Spinal cord (tissue), 10 donors: Measurements from ENCODE around the gene DUOXA2. TPM values are rescaled to one million over a fixed set of nuclear protein-coding genes. Genes with fewer than 3 reads are reported as not detected.

ENCODE experiments used
- DNase-seq, 6 donors: peaks; one replicate each; pipeline versions ENCODE4 v3.0.0 to v3.0.0-alpha.2; 2013 to 2015; ENCODE audit warnings: low spot score in 6 of 6, low read depth in 4 of 6
- H3K27ac ChIP-seq: one replicate; pipeline ENCODE4 v1.5.1; 2013; ENCODE audit warnings: low read depth, low read length, control low read depth
- H3K27me3 ChIP-seq: one replicate; pipeline ENCODE4 v1.6.1; 2013; ENCODE audit warnings: low read length; ENCODE audit not compliant: control insufficient read depth, insufficient read depth
- H3K36me3 ChIP-seq: one replicate; pipeline ENCODE4 v1.6.1; 2013; ENCODE audit warnings: low read length; ENCODE audit not compliant: control insufficient read depth, insufficient read depth
- H3K4me1 ChIP-seq: one replicate; pipeline ENCODE4 v1.6.1; 2013; ENCODE audit warnings: low read length; ENCODE audit not compliant: control insufficient read depth, insufficient read depth
- H3K4me3 ChIP-seq: one replicate; pipeline ENCODE4 v1.5.1; 2013; ENCODE audit warnings: low read depth, low read length, control low read depth
- H3K9me3 ChIP-seq: one replicate; pipeline ENCODE4 v1.6.1; 2013; ENCODE audit warnings: low read length; ENCODE audit not compliant: control insufficient read depth, insufficient read depth
- WGBS: methylation state at CpG from one replicate; pipeline ENCODE4 v1.1.5; 2013; ENCODE audit warnings: missing lambda C conversion rate; ENCODE audit not compliant: insufficient coverage; 5-methylcytosine and 5-hydroxymethylcytosine counted together
- polyA plus RNA-seq, 2 donors: library from polyadenylated mRNA; unstranded; fragments of 120-200 nt; gene quantifications; one replicate each; pipeline ENCODE4 v1.2.1, GENCODE V29; 2013; ENCODE audit not compliant: insufficient read length in 2 of 2
- total RNA-seq, 2 donors: library from RNA; depleted of rRNA in 1 of 2; stranded (reverse); fragments of 120-200 nt in 1 of 2; fragments of >200 nt in 1 of 2; gene quantifications; one replicate each; pipeline versions ENCODE4 v1.2.3 to v1.2.4, GENCODE V29; 2013 to 2014
- donor health status: healthy.

The DUOXA2 gene
- total and polyA plus RNA-seq, 4 donors: 0.11 TPM; not detected in 3

DNA sequence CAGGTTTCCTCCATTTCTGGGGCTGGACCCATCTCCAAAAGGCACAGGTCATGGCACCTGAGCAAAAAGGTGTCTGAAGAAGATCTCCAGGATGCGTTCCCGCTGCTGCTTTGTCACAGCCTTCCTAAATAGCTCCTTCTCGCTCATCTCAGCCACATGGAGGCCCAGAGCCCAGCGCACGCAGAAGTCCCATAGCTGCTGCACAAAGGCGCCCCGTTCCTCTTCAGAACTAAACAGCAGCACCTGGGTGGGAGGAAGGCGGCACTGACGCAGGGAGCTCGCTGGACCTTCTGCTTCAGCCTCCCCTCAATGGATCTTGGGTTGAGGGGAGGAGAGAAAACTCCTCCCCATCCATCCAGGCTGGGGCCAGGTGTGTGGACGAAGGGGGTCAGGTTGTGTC is 8.5 kb upstream of the DUOXA2 start:
- H3K36me3 ChIP-seq: no peaks in the 10 kb centered on the region
- H3K4me3 ChIP-seq: no peak overlapping the region
- DNase-seq: no peak
- no peaks in the 10 kb centered on the region for H3K9me3 ChIP-seq
- 95% methylated on average over 5 of the region's 11 CpGs for WGBS
- no peak overlapping the region for H3K27ac ChIP-seq
- H3K4me1 ChIP-seq: no peaks in the 10 kb centered on the region
- peaks cover 24% of the 10 kb centered on the region for H3K27me3 ChIP-seq

DNA sequence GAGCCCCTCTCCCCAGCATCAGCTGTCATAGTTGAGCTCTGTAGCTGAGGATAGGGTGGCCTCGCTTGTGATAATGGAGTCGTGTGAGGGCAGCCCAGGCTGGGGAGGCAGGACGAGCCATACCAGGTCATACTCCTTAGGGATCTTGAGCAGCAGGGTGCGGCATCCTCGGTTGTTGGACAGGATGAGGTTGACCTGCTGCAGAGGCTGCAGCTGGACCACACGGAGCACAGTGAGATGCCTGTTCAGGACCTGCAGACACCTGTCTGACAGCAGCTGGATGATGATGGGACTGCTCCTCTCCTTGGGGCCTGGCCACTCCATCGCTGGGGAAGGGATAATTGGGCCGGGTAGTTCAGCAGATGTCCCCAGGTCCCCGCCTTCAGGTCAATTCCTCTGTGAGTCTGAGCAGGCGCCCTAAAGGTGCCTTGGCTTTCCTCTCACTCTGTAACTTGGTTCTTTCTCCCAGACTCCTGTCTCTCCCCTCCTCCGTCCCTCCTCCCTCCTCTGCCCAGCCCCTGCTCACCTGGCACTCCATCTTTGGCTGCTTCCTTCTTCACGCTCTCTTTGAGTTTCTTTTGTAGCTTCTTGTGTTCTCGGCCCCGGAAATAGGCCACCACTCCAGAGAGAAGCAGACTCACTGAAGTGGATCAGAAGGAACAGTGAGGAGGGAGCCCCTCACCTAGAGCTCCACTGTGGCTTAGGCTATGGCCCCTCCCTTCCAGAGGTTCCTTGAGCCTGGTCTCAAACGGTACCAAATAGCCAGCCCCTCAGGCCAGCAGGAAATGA is 7.9 kb upstream of the DUOXA2 start:
- WGBS: 71% methylated on average over 12 of the region's 15 CpGs
- H3K36me3 ChIP-seq: no peaks in the 10 kb centered on the region
- H3K9me3 ChIP-seq: no peaks in the 10 kb centered on the region
- H3K4me3 ChIP-seq: no peak overlapping the region
- no peak for DNase-seq
- H3K27ac ChIP-seq: no peak overlapping the region
- H3K4me1 ChIP-seq: no peaks in the 10 kb centered on the region
- H3K27me3 ChIP-seq: peaks cover 27% of the 10 kb centered on the region

DNA sequence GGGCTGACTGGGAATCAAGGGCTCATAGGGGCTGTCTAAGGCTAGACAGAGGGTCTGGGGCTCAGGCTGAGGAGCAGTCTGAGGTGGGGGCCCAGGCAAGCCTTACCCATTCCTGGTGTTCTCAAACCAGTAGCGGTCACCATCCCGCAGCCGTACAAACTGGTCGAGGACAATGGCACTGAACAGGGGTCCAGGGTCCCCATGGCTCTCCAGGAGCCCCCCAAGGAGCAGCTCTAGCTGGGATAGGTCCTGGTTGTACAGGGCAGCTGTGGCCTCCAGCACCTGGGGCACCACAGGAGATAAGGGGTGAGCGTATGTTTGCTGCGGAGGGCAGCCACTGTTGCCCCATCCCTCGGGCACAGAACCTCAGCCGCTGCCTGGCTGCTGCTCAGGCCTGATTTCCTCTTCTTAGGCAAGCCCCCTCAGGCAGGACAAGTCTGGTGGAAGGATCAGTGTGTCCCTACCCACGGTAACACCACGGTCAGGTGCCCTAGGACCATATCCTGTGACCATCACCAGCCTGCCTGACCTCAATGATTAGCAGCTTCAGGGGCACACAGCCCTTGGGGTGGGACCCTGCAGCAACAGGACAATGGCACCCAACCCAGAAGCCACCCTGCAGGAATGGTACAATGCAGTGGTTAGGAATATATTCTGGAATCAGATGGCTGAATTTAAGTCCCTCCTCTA is 6.0 kb upstream of the DUOXA2 start:
- H3K27me3 ChIP-seq: peaks cover 43% of the 10 kb centered on the region

DNA sequence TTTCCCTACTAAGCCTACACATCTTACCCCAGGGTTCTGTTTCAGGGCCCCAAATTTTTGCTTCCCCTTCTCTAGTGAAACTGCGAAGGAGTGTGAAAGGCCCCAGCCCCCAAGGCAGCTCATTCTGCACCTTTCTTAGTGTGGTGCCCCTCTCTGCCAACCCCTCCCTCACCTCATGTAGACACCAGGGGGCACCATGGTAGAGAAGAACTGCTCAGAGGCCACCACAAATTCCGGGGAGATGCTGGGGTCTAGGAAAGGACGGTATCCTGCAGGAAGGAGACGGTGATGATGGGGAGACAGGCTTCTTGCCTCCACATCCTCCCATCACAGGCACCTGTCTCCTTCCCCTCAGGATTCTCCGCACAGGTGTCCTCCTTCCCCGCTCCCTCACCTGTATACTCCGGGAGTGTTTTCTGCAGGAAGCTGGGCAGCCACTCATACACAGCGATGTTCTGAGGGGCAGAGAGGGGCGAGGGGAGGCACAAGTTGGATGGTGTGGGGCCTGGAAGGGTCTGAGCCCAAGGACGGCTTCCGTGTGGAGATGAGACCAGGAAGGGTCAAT is 3.8 kb upstream of the DUOXA2 start:
- 41% methylated on average over 5 of the region's 11 CpGs for WGBS
- DNase-seq: peak in 1 of 6 donors; percentile 25
- Histone ChIP-seq H3K4me1 (peaks cover 30% of the 10 kb centered on the region), H3K36me3 (no peaks in the 10 kb centered on the region), H3K4me3 (no peak overlapping the region), H3K9me3 (no peaks in the 10 kb centered on the region), H3K27me3 (peaks cover 65% of the 10 kb centered on the region), H3K27ac (no peak overlapping the region)

More for the DNA sequence above, 6.0 kb upstream of the DUOXA2 start:
- Histone ChIP-seq H3K4me1 (peaks cover 16% of the 10 kb centered on the region), H3K27ac (no peak overlapping the region), H3K36me3 (no peaks in the 10 kb centered on the region), H3K4me3 (no peak overlapping the region), H3K9me3 (no peaks in the 10 kb centered on the region)
- 90% methylated on average over 10 of the region's 10 CpGs for WGBS
- DNase-seq: no peak

DNA sequence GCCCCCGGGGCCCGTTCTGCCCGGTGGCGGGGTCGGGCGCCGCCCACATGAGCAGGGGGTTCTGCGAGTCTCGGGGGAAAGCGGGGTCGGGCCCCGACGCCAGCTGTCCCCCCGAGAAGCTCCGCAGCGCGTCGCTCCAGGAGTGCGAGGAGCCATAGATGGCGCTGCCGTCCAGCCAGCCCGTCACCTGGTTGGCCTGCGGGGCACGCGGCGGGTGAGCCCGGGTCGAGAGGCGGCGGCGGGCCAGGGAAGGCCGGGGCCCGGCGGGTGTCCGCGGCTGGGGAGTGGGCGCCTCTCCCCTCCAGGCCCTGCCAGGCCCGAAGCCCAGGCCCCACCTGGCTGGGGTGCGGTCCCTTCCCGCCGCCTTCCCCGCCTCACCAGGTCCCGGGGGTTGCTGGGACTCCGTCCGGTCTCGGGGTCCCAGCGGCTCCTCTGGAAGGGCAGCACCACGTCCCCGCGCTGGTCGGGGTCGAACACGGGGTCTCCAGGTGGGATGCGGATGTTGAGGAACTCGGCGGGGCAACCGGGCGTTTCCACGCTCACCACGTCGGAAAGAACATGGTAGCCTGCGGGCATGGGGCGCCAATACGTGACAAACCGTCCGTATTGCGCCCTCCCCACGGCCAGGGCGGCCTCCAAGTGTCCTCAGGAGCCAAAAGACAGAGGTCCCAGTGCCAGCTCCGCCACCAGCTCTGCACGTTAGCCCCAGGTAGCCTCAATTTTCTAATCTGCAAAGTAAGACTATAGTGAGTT is 2.6 kb upstream of the DUOXA2 start:
- no peak overlapping the region for H3K27ac ChIP-seq

DNA sequence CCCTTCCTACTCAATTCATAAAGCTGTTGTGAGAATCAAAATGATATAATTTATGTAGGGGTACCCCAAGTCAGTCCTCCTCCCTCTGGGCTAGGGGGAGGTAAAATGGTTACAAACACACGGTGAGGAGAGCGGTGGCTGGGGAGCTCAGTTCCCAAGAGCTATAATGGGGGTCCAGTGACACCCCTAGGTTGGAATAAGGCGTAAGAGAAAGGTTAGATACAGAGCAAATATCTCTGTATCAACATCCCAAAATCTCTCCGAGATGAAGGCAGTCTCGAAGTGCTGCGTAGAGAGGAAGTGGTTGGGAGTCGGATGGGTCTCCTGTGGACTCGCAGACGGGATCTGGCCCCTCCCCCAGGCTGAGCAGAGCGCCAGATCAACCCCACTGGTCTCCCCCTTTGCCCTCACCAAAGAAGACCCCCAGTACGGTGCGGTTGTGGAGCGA is 2.0 kb upstream of the DUOXA2 start:
- Histone ChIP-seq H3K27ac (no peak overlapping the region), H3K9me3 (no peaks in the 10 kb centered on the region), H3K27me3 (peaks cover 84% of the 10 kb centered on the region), H3K4me3 (no peak overlapping the region), H3K4me1 (peaks cover 42% of the 10 kb centered on the region), H3K36me3 (no peaks in the 10 kb centered on the region)
- DNase-seq: no peak
- WGBS: 0% methylated on average over 8 of the region's 13 CpGs

More for the DNA sequence above, 2.6 kb upstream of the DUOXA2 start:
- peaks cover 78% of the 10 kb centered on the region for H3K27me3 ChIP-seq
- no peaks in the 10 kb centered on the region for H3K9me3 ChIP-seq
- no peaks in the 10 kb centered on the region for H3K36me3 ChIP-seq
- peaks cover 36% of the 10 kb centered on the region for H3K4me1 ChIP-seq
- whole genome bisulfite sequencing: 2% methylated on average over 68 of the region's 71 CpGs
- DNase-seq: no peak
- H3K4me3 ChIP-seq: no peak overlapping the region

DNA sequence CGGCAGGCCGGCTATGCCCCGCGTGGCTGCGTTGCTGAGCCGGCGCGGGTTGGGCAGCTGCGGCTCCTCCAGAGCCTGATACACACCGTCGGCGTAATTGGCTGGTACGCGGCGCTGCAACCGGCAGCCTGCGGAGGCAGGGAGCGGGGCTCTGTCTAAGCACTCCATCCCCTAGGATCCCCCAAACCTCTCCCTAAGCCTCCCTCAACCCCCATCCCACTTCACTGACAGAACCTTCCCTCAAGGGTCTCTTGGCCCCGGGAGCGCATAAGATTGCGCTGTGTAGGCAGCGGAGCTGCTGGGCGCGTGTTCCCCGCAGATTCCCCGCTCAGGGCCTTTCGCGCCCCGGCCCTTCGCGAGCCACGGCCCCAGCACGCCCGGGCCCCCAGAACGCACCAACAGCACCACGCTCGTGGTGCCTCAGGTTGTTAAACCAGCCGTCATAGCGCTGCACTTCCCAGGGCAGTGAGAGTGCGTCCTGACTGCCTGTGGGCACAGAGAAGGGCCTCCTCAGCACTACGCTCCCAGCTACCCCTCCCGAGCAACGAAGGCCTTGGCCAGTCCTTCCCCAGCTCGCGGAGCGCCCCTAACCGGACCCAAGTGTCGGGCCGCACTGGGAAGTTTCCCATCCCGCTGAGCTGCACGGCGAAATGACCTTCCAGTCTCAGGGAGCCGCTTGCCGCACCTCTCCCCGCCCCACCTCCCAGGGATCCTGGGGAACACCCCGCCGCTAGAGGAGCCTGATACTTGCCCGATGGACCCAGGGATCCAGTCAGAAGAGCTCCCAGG is 1.3 kb upstream of the DUOXA2 start:
- peaks cover 90% of the 10 kb centered on the region for H3K27me3 ChIP-seq
- H3K4me3 ChIP-seq: no peak overlapping the region
- H3K9me3 ChIP-seq: no peaks in the 10 kb centered on the region
- whole genome bisulfite sequencing: under 1% methylated on average over 53 of the region's 58 CpGs
- no peaks in the 10 kb centered on the region for H3K36me3 ChIP-seq
- H3K4me1 ChIP-seq: peaks cover 48% of the 10 kb centered on the region
- DNase-seq: peak in 2 of 6 donors; percentile 40 to 56
- H3K27ac ChIP-seq: no peak overlapping the region

DNA sequence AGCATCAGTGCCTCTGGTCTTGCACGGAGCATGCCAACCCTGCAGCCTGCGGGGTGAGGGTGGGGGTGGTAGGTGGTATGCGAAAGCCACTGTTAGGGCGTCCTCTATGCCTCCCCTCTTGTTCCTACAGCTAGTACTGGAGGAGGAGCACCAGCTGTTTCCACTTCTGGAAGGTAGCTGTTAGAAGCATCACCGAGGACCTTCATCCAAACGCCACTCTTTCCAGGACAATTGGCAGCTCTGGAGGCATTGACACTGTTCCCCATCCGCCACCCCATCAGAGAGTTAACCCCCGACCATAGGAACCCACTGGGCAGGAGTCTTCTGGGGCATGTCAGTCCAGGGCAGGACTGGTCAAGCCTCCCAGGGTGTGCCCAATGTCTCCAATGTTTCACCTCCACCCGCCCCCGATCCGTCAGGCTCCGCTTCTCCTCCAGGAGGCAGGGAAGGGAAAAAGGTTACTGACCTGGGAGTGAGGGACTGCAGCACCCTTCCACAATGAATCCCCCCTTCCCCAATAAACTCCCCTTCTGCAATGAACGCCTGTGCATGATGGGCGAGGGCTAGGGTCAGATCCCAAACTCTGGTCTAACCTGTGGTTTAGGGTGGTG is 641 bp upstream of the DUOXA2 start:
- Histone ChIP-seq H3K4me1 (peaks cover 50% of the 10 kb centered on the region), H3K36me3 (no peaks in the 10 kb centered on the region), H3K27ac (no peak overlapping the region), H3K9me3 (no peaks in the 10 kb centered on the region), H3K27me3 (peaks cover 87% of the 10 kb centered on the region), H3K4me3 (no peak overlapping the region)
- WGBS: 2% methylated on average over 4 of the region's 14 CpGs
- DNase-seq: no peak
